DMS53 treated with DMSO at 0.1 percent for 48 hours (cell line): Measurements from ENCODE around the gene DENND1C.

Source experiments
- DNase-seq: peaks from one replicate; lab custom pipeline; 2025; ENCODE audit not compliant: unreplicated experiment; lab: John Stamatoyannopoulos, UW

Gene DENND1C

GRCh38 chr19:6481541-6482342 is at the start of gene DENND1C:
Gene DENND1C, minus strand, starts transcription at chr19:6481787. Its CDS starts 92 bp downstream, at chr19:6481695.
- no peak for DNase-seq

GRCh38 chr19:6530386-6531162 is 49.0 kb upstream of the DENND1C start, which contains the start of gene TNFSF9:
Gene TNFSF9, plus strand, starts transcription at chr19:6531026. Its CDS starts 11 bp downstream, at chr19:6531037.
- DNase-seq, result no peak

GRCh38 chr19:6529937-6530385 is 48.4 kb upstream of the DENND1C start:
- no peak for DNase-seq

- no peak for DNase-seq
Observed at GRCh38 chr19:6529351-6529750, 47.8 kb upstream of the DENND1C start.

- DNase-seq, result no peak
Observed at GRCh38 chr19:6528544-6529121, 47.0 kb upstream of the DENND1C start.

- DNase-seq, result no peak
Observed at GRCh38 chr19:6527893-6528543, 46.4 kb upstream of the DENND1C start.

GRCh38 chr19:6524311-6524710 is 42.7 kb upstream of the DENND1C start:
- DNase-seq, result no peak

- DNase-seq, result no peak
Observed at GRCh38 chr19:6522712-6523111, 41.1 kb upstream of the DENND1C start.

GRCh38 chr19:6521718-6522646 is 40.4 kb upstream of the DENND1C start:
- no peak for DNase-seq

GRCh38 chr19:6519289-6519688 is 37.7 kb upstream of the DENND1C start:
- no peak for DNase-seq

- DNase-seq, result no peak
Observed at GRCh38 chr19:6518145-6518911, 36.7 kb upstream of the DENND1C start.

GRCh38 chr19:6516659-6517291 is 35.2 kb upstream of the DENND1C start:
- peak; percentile 31 for DNase-seq

GRCh38 chr19:6516018-6516658 is 34.6 kb upstream of the DENND1C start:
- peak; percentile 44 for DNase-seq

GRCh38 chr19:6514926-6515544 is 33.4 kb upstream of the DENND1C start:
- no peak for DNase-seq

- no peak for DNase-seq
Observed at GRCh38 chr19:6514089-6514488, 32.5 kb upstream of the DENND1C start.

- DNase-seq, result no peak
Observed at GRCh38 chr19:6510618-6511017, 29.0 kb upstream of the DENND1C start.

GRCh38 chr19:6509118-6509971 is 27.8 kb upstream of the DENND1C start:
- DNase-seq, result no peak
